GM11168 (cell line): ENCODE data around the gene MSANTD1.

Experiments
- in situ Hi-C: fragments of 300-500 bp; cut with MboI; formaldehyde crosslinking; loops from one replicate; pipeline ENCODE4 v1.12.0; 2022; ENCODE audit warnings: low sequenced_read_pairs; ENCODE audit not compliant: unreplicated experiment

MSANTD1 gene

GRCh38 chr4:3245676-3246075, 3.3 kb upstream of the MSANTD1 start:
- in situ Hi-C loops = no loop called here

DNA sequence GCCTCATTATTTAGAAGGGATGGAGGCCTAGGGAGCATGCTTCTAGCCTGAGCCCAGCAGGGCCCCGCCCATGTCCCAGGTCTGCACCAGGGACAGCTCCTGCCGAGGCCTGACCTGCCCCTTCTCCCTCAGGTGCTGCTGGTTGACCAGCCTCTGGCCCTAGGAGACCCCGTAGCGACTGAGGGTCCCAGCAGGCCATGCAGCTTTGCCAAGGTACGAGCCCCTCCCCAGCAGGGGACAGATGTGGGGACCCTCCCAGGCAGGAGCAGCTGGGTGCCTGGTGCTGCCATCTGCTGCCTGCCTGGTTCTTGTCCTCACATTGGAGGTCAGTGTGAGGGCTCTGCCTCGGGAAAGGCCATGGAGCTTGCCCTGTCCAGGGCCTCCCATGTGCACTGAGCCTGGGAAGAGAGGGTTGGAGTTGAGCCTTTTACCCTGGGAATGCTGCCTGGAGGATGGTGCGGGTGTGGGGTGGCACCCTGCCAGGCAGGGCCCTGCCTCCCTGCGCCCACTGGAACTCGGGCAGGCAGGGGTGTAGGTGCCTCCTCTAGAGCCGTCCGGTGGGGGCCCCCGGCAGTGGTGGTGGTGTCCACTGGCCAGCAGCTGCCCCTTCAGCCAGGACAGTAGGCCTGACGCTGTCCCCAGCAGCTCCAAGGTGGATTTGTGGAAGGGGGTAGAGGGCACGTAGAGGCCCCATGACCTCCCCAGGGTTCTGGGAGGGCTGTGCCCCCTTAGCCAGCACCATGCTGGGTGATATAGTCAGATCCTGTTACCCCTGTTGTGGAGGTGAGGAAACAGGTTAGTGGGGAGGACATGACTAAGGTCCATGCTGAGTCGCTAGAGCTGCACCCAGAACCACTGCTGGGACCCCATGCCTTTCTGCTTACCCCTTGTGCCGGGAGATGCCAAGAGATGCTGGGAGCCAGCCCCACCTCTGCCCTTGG, 2.2 kb upstream of the MSANTD1 start:
- in situ Hi-C loops = no loop called here

DNA sequence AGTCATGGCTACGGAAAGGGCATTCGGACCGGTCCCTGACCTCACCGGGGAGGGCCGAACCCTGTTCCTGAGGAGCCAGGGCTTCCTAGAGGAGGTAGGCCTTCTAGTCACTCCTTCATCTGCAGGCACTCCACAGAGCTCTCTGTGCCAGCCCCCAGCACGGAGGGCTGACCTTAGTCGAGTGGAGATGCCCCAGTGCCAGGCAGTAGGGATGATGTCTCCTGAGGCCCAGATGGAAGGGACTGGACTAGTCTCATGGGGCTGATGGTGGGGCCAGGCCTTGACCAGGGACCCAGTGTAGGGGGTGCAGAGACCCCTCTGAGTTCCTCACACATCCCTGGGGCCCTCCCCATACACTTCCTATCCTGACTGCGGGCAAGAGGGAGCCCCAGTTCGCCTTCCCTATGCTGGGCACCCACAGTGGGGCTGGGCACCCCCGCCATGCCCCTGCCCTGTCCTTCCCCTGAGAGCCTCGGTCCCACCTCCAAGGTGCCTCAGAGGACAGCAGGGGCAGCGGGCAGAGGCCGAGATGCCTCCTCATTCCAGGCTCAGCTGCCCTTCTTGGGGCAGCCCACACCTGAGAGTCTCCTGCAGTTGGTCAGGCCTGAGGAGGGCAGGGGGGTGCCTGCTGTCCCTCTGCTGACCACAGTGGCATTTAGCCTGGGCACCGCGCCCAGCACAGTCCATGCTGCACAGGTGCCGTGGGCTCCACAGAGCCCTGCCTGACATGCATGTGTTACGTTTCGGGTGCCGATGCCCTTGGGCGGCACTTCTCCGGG, 1.4 kb upstream of the MSANTD1 start:
- in situ Hi-C loops = no loop called here

GRCh38 chr4:3248178-3248480, 830 bp upstream of the MSANTD1 start:
- in situ Hi-C loops = no loop called here

DNA sequence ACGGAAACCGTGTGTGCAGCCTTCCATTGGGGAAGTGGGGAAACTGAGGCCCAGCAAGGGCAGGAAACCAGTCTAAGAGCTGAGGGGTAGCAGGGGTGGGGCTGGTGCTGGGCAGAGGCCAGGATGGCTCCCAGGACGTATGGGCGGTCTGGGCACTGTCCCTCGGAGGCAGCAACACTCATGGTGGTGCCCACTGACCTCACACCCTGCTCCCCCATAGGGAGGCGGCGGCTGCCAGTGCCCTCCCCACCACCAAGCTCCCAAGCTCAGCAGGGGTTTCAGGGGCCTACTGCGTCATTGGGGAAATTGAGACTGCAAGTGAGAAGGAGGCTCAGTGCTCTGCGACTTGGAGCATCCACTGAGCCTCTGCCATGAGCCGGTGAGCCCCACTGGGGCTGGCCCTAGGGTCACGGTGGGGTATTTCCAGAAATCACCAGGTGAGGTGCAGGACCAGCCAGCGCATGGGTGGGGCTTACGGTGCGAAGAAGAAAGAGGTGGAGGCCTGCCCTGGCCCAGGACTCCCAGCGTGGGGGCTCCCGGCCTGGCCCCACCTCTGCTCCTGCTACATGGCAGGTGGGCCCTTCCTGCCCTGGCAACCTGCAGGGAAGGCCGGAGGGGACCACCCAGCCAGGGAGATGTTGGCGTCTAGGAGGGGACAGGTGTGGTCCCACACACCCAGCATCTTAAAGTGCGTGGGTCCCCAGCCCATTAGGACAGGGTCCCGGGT, 915 bp downstream of the MSANTD1 start:
- in situ Hi-C loops = no loop called here

DNA sequence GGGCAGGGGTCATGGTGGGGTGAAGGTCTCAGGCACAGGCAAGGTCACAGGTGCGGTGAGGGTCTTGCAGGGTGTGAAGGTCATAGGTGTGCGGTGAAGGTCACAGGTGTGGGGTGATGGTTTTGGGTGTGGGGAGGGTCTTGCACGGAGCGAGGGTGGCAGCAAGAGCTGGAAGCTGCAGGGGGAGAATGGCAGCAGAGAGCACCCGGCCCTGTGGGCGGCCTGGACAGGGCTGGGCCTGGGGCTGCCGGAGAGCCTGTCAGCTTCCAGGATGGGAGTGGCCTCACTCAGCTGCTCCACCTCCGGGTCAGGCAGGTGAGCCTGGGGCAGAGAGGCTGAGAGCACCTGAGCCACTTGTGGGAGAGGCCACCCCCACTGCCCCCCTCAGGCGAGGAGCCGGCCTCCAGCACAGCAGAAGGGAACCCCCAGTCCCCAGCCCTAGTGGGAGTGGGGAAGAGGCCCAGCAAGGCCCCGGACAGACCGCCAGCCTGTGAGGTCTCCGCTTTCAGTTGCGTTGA, 1.5 kb downstream of the MSANTD1 start:
- in situ Hi-C loops = no loop called here

GRCh38 chr4:3250956-3251690, 2.2 kb downstream of the MSANTD1 start:
- in situ Hi-C loops = no loop called here

DNA sequence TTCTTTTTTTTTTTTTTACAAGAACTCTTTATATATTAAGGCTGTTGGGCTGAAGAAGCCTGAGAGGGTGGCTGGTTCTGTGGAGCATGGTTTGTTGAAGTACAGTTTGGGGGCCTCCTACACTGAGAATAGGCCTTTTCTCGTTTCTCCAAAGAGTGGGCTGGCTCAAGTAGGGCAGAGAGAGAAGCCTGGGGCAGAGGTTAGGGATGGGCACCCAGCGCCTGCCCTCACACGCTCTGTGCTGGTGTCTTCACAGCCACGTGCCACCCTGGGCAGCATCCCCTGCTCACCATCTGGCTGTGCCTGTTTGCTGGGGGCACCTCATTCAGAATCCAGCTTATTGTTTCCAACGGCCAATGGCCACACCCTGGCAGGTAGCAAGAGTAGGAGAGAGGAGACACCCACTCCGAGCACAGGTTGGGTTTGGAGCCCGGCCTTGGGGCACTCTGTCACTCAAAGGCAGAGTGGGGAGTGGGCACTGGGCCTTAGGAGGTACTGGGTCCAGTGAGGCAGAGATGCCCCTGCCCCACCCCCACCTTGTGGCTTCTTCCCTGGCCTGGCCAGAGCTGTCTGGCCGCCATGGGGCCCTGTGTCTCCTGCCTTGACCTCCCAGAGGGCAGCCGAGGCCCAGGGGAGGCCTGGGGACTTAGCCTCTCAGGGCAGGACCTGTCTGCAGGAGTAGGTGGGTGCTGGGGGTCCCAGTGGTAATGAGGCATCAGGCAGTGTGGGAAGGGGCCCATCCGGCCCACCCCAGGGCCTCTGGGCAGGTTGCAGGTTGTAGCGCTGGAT, 2.9 kb downstream of the MSANTD1 start:
- in situ Hi-C loops = no loop called here

DNA sequence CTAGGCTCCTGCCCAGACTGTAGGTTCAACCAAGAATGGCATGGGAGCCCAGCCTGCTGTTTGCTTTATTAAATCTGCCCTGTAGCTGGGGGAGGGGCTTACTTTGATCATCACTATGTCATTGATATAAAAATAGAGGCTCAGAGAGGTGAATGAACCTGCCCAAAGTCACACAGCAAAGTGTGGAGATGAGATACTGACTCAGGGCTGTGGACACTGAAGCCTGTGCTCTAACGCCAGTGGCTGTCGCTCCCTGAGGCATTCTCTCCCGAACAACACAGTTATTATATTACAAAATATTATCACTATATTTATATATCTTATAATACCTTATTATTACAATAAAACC, 3.5 kb downstream of the MSANTD1 start:
- in situ Hi-C loops = no loop called here

GRCh38 chr4:3252831-3253641, 4.1 kb downstream of the MSANTD1 start:
- in situ Hi-C loops = no loop called here

- in situ Hi-C loops = no loop called here
Observed at GRCh38 chr4:3253808-3254207, 4.8 kb downstream of the MSANTD1 start.

GRCh38 chr4:3254302-3255131, 5.6 kb downstream of the MSANTD1 start:
- in situ Hi-C loops = no loop called here

DNA sequence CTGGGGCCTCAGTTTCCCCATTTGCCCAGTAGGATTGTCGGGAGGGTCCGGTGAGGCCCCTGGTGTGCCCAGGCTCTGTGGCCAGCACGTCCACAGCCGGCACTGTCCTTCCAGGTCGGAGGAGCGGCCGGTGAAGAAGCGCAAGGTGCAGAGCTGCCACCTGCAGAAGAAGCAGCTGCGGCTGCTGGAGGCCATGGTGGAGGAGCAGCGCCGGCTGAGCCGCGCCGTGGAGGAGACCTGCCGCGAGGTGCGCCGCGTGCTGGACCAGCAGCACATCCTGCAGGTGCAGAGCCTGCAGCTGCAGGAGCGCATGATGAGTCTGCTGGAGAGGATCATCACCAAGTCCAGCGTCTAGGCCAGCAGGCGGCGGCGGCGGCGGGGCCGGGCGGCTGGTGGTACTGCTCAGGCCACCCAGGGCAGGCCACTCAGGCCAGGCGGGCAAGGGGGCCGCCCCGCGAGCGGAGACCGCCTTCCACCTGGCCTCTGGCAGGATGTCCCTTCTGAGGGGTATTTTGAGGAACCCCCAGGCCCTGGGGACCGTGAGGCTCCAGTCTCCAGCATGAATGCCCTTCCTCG, 6.7 kb downstream of the MSANTD1 start:
- in situ Hi-C loops = no loop called here

DNA sequence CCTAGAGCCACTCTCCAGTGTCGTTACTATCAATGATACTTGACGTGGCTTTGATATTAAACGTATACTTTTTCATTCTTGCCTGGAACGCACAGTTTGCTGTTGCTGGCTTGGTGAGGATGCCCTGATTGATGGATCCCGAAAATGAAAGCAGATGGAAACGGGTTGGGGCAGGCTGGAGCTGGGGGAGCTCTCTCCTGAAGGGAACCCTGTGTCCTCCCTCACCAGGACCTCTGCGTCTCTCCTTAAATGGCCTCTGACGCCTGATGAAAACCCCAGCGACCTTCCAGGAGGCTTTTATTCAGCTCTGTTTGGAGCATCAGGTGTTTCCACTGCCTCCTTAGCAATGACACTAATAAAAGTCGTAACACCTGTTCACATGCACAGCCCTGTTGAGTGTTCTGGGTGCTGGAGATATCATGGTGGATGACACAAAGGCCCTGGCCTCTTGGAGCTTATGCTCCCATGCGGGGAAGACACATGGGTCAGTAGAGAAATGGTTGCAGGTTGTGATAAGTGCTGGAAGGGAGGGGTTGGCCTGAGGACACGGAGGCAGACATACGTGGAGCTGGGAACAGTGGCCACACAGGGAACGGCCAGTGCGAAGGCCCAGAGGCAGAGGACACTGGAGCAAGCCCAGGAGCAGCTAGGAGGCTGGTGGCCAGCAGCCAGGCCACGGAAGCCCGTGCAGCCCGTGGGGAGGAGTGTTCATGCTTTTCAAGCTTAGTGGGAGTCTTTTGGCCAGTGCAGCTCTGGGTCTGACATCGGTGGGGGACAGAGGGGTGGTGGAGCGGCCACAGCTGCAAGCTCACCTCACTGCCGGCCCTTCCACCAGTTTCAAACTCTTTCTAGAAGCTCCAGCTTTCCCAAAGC, 7.5 kb downstream of the MSANTD1 start:
- in situ Hi-C loops = no loop called here

- in situ Hi-C loops = no loop called here
Observed at GRCh38 chr4:3257103-3257555, 8.2 kb downstream of the MSANTD1 start.
